WTC11 (cell line): Measurements from ENCODE around the gene PLA2G5. TPM values are rescaled to one million over a fixed set of nuclear protein-coding genes. Genes with fewer than 3 reads are reported as not detected.

Experiments
- ATAC-seq: fragments of 200-7000 bp; cut with Tn5 transposase; 2 replicates; pipeline ENCODE4 v1.10.0; 2021; ENCODE audit warnings: mild to moderate bottlenecking, moderate library complexity
- CTCF ChIA-PET: fragments of 300-600 bp; sonication (Branson Sonifier 250); formaldehyde crosslinking; loops from one replicate; lab custom pipeline; 2021; ENCODE audit warnings: antibody characterized with exemption; lab: Charles Lee
- POLR2A ChIA-PET: fragments of 350-600 bp; sonication (Branson Sonifier 250); formaldehyde crosslinking; loops from one replicate; lab custom pipeline; 2021; ENCODE audit warnings: antibody characterized with exemption; lab: Charles Lee
- DNase-seq: peaks from one replicate; pipeline ENCODE4 v3.0.0; 2021; ENCODE audit warnings: low spot score
- H3K27ac Mint-ChIP-seq: 2 replicates; pipeline ENCODE4 v1.8.0; 2021; ENCODE audit warnings: mixed read lengths
- H3K27me3 Mint-ChIP-seq: 2 replicates; pipeline ENCODE4 v1.8.0; 2021; ENCODE audit warnings: low read depth, mild to moderate bottlenecking, moderate library complexity, mixed read lengths
- H3K36me3 Mint-ChIP-seq: 2 replicates; pipeline ENCODE4 v1.8.0; 2021; ENCODE audit warnings: mixed read lengths
- H3K4me1 Mint-ChIP-seq: 2 replicates; pipeline ENCODE4 v1.8.0; 2022; ENCODE audit warnings: mixed read lengths
- H3K4me3 Mint-ChIP-seq: 2 replicates; pipeline ENCODE4 v1.8.0; 2021; ENCODE audit warnings: mild to moderate bottlenecking, moderate library complexity, mixed read lengths
- H3K9me3 Mint-ChIP-seq: 2 replicates; pipeline ENCODE4 v1.8.0; 2021; ENCODE audit warnings: mixed read lengths
- CREM ChIP-seq: sonication (generic); formaldehyde crosslinking; IDR thresholded peaks from 2 replicates; pipeline ENCODE4 v1.8.1; 2022; ENCODE audit warnings: mild to moderate bottlenecking, missing genetic modification reagents, moderate library complexity
- ELF4 ChIP-seq: sonication (generic); formaldehyde crosslinking; IDR thresholded peaks from 2 replicates; pipeline ENCODE4 v1.8.1; 2022; ENCODE audit warnings: low read depth, mild to moderate bottlenecking, moderate library complexity, missing genetic modification reagents
- FOXJ3 ChIP-seq: sonication (generic); formaldehyde crosslinking; IDR thresholded peaks from 2 replicates; pipeline ENCODE4 v1.9.0; 2021; ENCODE audit warnings: missing genetic modification reagents, mild to moderate bottlenecking, borderline replicate concordance
- FOXK1 ChIP-seq: sonication (generic); formaldehyde crosslinking; IDR thresholded peaks from 2 replicates; pipeline ENCODE4 v1.8.0; 2022; ENCODE audit warnings: mild to moderate bottlenecking, moderate library complexity, missing genetic modification reagents
- HMGA2 ChIP-seq: fragments of 250-450 bp; sonication (Bioruptor Pico); IDR thresholded peaks from 2 replicates; pipeline ENCODE4 v1.4.0; 2021; ENCODE audit warnings: mild to moderate bottlenecking, moderate library complexity
- KAT7 ChIP-seq: sonication (generic); formaldehyde crosslinking; IDR thresholded peaks from 2 replicates; pipeline ENCODE4 v1.8.1; 2023; ENCODE audit warnings: missing genetic modification reagents, mild to moderate bottlenecking, borderline replicate concordance
- SOX15 ChIP-seq: fragments of 250-450 bp; sonication (Bioruptor Pico); IDR thresholded peaks from 2 replicates; pipeline ENCODE4 v1.9.0; 2021; ENCODE audit warnings: mild to moderate bottlenecking
- ZBTB21 ChIP-seq: sonication (generic); formaldehyde crosslinking; IDR thresholded peaks from 2 replicates; pipeline ENCODE4 v1.8.1; 2023; ENCODE audit warnings: mild to moderate bottlenecking, missing genetic modification reagents, borderline replicate concordance
- ZNF219 ChIP-seq: sonication (generic); formaldehyde crosslinking; IDR thresholded peaks from 2 replicates; pipeline ENCODE4 v1.8.0; 2023; ENCODE audit warnings: missing genetic modification reagents, mild to moderate bottlenecking, borderline replicate concordance
- ZNF317 ChIP-seq: sonication (generic); formaldehyde crosslinking; IDR thresholded peaks from 2 replicates; pipeline ENCODE4 v1.8.1; 2023; ENCODE audit warnings: low read depth, mild to moderate bottlenecking, moderate library complexity, missing genetic modification reagents, borderline replicate concordance
- total RNA-seq: library from RNA; stranded (reverse); gene quantifications from 3 replicates; pipeline ENCODE4 v1.2.3, GENCODE V29; 2021
- TF ChIP-seq, protein P1 (sequence below): sonication (generic); formaldehyde crosslinking; IDR thresholded peaks from 2 replicates; pipeline ENCODE4 v1.8.0; 2022; ENCODE audit warnings: mild to moderate bottlenecking, missing genetic modification reagents
- TF ChIP-seq, protein P2 (sequence below): sonication (generic); formaldehyde crosslinking; IDR thresholded peaks from 2 replicates; pipeline ENCODE4 v1.8.1; 2022; ENCODE audit warnings: mild to moderate bottlenecking, moderate library complexity, missing genetic modification reagents
- TF ChIP-seq, protein P3 (sequence below): sonication (generic); formaldehyde crosslinking; IDR thresholded peaks from 2 replicates; pipeline ENCODE4 v1.8.0; 2022; ENCODE audit warnings: mild to moderate bottlenecking, missing genetic modification reagents
- TF ChIP-seq, protein P4 (sequence below): fragments of 200-600 bp; IDR thresholded peaks from 2 replicates; pipeline ENCODE4 v1.8.0; 2022; ENCODE audit warnings: antibody characterized with exemption
- TF ChIP-seq, protein P5 (sequence below): sonication (generic); formaldehyde crosslinking; IDR thresholded peaks from 2 replicates; pipeline ENCODE4 v1.8.0; 2022; ENCODE audit warnings: mild to moderate bottlenecking, missing genetic modification reagents
- TF ChIP-seq, protein P6 (sequence below): sonication (generic); formaldehyde crosslinking; IDR thresholded peaks from 2 replicates; pipeline ENCODE4 v1.8.1; 2023; ENCODE audit warnings: mild to moderate bottlenecking, missing genetic modification reagents
- TF ChIP-seq, protein P7 (sequence below): sonication (generic); formaldehyde crosslinking; conservative IDR thresholded peaks from 2 replicates; pipeline ENCODE4 v1.8.1; 2023; ENCODE audit warnings: mild to moderate bottlenecking, low read depth, missing genetic modification reagents, moderate library complexity
- TF ChIP-seq, protein P8 (sequence below): sonication (generic); formaldehyde crosslinking; IDR thresholded peaks from 2 replicates; pipeline ENCODE4 v1.8.1; 2023; ENCODE audit warnings: mild to moderate bottlenecking, missing genetic modification reagents, borderline replicate concordance
- TF ChIP-seq, protein P9 (sequence below): sonication (generic); formaldehyde crosslinking; conservative IDR thresholded peaks from 2 replicates; pipeline ENCODE4 v1.8.1; 2022; ENCODE audit warnings: mild to moderate bottlenecking, missing genetic modification reagents

Gene PLA2G5
- total RNA-seq, 1 experiment from 2014 or later, result not detected

DNA sequence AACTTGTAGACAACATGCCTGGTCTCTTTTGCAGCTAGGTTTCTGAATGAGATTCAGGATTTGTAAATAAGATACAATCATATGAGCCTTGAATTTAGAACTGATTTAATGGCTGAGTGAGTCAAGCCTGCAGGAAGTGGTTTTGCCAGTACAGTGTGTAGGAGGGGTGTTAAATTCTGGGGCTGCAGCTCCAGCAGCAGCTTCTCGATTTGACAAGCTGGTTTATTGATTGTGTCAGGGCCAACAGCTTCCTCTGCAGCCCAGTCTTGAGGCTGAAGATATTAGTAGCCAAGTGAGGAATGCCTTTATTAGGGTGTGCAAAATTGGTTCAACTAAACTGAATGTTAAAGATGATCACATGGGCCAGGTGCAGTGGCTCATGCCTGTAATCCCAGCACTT is 11.5 kb upstream of the PLA2G5 start:
- TF ChIP-seq, protein P1, sequence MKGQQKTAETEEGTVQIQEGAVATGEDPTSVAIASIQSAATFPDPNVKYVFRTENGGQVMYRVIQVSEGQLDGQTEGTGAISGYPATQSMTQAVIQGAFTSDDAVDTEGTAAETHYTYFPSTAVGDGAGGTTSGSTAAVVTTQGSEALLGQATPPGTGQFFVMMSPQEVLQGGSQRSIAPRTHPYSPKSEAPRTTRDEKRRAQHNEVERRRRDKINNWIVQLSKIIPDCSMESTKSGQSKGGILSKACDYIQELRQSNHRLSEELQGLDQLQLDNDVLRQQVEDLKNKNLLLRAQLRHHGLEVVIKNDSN (CRISPR knock-in tag), result no peak
- TF ChIP-seq, protein P2, sequence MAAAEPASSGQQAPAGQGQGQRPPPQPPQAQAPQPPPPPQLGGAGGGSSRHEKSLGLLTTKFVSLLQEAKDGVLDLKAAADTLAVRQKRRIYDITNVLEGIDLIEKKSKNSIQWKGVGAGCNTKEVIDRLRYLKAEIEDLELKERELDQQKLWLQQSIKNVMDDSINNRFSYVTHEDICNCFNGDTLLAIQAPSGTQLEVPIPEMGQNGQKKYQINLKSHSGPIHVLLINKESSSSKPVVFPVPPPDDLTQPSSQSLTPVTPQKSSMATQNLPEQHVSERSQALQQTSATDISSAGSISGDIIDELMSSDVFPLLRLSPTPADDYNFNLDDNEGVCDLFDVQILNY (CRISPR knock-in tag), result no peak
- TF ChIP-seq, protein P3, sequence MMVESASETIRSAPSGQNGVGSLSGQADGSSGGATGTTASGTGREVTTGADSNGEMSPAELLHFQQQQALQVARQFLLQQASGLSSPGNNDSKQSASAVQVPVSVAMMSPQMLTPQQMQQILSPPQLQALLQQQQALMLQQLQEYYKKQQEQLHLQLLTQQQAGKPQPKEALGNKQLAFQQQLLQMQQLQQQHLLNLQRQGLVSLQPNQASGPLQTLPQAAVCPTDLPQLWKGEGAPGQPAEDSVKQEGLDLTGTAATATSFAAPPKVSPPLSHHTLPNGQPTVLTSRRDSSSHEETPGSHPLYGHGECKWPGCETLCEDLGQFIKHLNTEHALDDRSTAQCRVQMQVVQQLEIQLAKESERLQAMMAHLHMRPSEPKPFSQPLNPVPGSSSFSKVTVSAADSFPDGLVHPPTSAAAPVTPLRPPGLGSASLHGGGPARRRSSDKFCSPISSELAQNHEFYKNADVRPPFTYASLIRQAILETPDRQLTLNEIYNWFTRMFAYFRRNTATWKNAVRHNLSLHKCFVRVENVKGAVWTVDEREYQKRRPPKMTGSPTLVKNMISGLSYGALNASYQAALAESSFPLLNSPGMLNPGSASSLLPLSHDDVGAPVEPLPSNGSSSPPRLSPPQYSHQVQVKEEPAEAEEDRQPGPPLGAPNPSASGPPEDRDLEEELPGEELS (CRISPR knock-in tag), result no peak
- TF ChIP-seq, protein P4, sequence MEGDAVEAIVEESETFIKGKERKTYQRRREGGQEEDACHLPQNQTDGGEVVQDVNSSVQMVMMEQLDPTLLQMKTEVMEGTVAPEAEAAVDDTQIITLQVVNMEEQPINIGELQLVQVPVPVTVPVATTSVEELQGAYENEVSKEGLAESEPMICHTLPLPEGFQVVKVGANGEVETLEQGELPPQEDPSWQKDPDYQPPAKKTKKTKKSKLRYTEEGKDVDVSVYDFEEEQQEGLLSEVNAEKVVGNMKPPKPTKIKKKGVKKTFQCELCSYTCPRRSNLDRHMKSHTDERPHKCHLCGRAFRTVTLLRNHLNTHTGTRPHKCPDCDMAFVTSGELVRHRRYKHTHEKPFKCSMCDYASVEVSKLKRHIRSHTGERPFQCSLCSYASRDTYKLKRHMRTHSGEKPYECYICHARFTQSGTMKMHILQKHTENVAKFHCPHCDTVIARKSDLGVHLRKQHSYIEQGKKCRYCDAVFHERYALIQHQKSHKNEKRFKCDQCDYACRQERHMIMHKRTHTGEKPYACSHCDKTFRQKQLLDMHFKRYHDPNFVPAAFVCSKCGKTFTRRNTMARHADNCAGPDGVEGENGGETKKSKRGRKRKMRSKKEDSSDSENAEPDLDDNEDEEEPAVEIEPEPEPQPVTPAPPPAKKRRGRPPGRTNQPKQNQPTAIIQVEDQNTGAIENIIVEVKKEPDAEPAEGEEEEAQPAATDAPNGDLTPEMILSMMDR, result no peak
- no peak for TF ChIP-seq FOXJ3 (CRISPR knock-in tag)
- no peak for TF ChIP-seq KAT7 (CRISPR knock-in tag)
- TF ChIP-seq ZNF317 (CRISPR knock-in tag), result no peak
- TF ChIP-seq ZNF219, result no peak
- no peak for TF ChIP-seq ZBTB21
- TF ChIP-seq, protein P5, sequence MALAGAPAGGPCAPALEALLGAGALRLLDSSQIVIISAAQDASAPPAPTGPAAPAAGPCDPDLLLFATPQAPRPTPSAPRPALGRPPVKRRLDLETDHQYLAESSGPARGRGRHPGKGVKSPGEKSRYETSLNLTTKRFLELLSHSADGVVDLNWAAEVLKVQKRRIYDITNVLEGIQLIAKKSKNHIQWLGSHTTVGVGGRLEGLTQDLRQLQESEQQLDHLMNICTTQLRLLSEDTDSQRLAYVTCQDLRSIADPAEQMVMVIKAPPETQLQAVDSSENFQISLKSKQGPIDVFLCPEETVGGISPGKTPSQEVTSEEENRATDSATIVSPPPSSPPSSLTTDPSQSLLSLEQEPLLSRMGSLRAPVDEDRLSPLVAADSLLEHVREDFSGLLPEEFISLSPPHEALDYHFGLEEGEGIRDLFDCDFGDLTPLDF (CRISPR knock-in tag), result no peak
- no peak for TF ChIP-seq ELF4 (CRISPR knock-in tag)
- TF ChIP-seq, protein P6, sequence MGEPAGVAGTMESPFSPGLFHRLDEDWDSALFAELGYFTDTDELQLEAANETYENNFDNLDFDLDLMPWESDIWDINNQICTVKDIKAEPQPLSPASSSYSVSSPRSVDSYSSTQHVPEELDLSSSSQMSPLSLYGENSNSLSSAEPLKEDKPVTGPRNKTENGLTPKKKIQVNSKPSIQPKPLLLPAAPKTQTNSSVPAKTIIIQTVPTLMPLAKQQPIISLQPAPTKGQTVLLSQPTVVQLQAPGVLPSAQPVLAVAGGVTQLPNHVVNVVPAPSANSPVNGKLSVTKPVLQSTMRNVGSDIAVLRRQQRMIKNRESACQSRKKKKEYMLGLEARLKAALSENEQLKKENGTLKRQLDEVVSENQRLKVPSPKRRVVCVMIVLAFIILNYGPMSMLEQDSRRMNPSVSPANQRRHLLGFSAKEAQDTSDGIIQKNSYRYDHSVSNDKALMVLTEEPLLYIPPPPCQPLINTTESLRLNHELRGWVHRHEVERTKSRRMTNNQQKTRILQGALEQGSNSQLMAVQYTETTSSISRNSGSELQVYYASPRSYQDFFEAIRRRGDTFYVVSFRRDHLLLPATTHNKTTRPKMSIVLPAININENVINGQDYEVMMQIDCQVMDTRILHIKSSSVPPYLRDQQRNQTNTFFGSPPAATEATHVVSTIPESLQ (CRISPR knock-in tag), result no peak
- Mint-ChIP-seq H3K27me3 (peaks cover 3% of the 10 kb centered on the region; the same call in 1 of the 2 replicates), H3K4me1 (no peaks in the 10 kb centered on the region), H3K9me3 (peaks cover 56% of the 10 kb centered on the region), H3K27ac (no peak overlapping the region), H3K36me3 (peaks cover 11% of the 10 kb centered on the region), H3K4me3 (no peak overlapping the region)
- DNase-seq, result no peak
- ChIA-PET CTCF (no interaction called here), POLR2A (no interaction called here)
- no peak for ATAC-seq

DNA sequence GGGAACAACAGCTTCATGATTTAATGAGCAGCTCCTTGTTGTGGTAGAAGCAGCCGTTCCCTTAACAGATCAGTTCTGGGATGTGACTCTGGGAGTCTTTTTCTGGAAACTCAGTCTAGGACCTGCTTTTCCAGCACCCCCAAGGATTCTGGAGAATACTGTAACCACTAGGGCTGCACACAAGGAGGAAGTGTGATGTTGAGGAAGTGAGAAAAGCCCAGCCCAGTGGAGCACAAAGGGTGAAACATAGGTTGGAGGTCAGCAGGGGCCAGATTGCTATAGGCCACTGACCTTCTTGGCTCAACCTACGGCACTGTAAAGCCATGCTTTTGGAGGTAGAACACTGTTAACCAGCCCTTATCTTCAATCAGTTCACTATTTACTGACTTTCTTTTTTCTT is 10.1 kb upstream of the PLA2G5 start:
- CTCF ChIA-PET, result no interaction called here
- Mint-ChIP-seq H3K4me1 (no peaks in the 10 kb centered on the region), H3K36me3 (peaks cover 6% of the 10 kb centered on the region; the same call in 1 of the 2 replicates), H3K9me3 (peaks cover 43% of the 10 kb centered on the region), H3K27me3 (peaks cover 3% of the 10 kb centered on the region; the same call in 1 of the 2 replicates), H3K27ac (no peak overlapping the region), H3K4me3 (no peak overlapping the region)
- DNase-seq (no peak), ATAC-seq (no peak)
- POLR2A ChIA-PET, result no interaction called here
- TF ChIP-seq CREM (CRISPR knock-in tag) (no peak), HMGA2 (CRISPR knock-in tag) (no peak), ZNF317 (CRISPR knock-in tag) (no peak), SOX15 (no peak), FOXK1 (CRISPR knock-in tag) (no peak)
- TF ChIP-seq, protein P7, sequence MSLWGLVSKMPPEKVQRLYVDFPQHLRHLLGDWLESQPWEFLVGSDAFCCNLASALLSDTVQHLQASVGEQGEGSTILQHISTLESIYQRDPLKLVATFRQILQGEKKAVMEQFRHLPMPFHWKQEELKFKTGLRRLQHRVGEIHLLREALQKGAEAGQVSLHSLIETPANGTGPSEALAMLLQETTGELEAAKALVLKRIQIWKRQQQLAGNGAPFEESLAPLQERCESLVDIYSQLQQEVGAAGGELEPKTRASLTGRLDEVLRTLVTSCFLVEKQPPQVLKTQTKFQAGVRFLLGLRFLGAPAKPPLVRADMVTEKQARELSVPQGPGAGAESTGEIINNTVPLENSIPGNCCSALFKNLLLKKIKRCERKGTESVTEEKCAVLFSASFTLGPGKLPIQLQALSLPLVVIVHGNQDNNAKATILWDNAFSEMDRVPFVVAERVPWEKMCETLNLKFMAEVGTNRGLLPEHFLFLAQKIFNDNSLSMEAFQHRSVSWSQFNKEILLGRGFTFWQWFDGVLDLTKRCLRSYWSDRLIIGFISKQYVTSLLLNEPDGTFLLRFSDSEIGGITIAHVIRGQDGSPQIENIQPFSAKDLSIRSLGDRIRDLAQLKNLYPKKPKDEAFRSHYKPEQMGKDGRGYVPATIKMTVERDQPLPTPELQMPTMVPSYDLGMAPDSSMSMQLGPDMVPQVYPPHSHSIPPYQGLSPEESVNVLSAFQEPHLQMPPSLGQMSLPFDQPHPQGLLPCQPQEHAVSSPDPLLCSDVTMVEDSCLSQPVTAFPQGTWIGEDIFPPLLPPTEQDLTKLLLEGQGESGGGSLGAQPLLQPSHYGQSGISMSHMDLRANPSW (CRISPR knock-in tag), result no peak
- TF ChIP-seq, protein P8, sequence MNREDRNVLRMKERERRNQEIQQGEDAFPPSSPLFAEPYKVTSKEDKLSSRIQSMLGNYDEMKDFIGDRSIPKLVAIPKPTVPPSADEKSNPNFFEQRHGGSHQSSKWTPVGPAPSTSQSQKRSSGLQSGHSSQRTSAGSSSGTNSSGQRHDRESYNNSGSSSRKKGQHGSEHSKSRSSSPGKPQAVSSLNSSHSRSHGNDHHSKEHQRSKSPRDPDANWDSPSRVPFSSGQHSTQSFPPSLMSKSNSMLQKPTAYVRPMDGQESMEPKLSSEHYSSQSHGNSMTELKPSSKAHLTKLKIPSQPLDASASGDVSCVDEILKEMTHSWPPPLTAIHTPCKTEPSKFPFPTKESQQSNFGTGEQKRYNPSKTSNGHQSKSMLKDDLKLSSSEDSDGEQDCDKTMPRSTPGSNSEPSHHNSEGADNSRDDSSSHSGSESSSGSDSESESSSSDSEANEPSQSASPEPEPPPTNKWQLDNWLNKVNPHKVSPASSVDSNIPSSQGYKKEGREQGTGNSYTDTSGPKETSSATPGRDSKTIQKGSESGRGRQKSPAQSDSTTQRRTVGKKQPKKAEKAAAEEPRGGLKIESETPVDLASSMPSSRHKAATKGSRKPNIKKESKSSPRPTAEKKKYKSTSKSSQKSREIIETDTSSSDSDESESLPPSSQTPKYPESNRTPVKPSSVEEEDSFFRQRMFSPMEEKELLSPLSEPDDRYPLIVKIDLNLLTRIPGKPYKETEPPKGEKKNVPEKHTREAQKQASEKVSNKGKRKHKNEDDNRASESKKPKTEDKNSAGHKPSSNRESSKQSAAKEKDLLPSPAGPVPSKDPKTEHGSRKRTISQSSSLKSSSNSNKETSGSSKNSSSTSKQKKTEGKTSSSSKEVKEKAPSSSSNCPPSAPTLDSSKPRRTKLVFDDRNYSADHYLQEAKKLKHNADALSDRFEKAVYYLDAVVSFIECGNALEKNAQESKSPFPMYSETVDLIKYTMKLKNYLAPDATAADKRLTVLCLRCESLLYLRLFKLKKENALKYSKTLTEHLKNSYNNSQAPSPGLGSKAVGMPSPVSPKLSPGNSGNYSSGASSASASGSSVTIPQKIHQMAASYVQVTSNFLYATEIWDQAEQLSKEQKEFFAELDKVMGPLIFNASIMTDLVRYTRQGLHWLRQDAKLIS (CRISPR knock-in tag), result no peak
- TF ChIP-seq, protein P9, sequence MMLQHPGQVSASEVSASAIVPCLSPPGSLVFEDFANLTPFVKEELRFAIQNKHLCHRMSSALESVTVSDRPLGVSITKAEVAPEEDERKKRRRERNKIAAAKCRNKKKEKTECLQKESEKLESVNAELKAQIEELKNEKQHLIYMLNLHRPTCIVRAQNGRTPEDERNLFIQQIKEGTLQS (CRISPR knock-in tag), result no peak
